H9 (cell line): ENCODE results near the gene CRYGN. TPM values are rescaled to one million over a fixed set of nuclear protein-coding genes. Genes with fewer than 3 reads are reported as not detected.
A peak's percentile ranks its signal among the peaks of the same experiment; 100 is the strongest.

ENCODE experiments used
- DNase-seq: peaks from one replicate; pipeline ENCODE4 v3.0.0-alpha.2; 2017
- H2AFZ ChIP-seq: one replicate; pipeline ENCODE4 v1.6.1; 2013; ENCODE audit warnings: mild to moderate bottlenecking, low read length, control low read depth, moderate library complexity
- H2AK5ac ChIP-seq: 2 replicates; pipeline ENCODE4 v1.6.1; 2013; ENCODE audit warnings: low read length, control low read depth, mixed read lengths; ENCODE audit not compliant: insufficient read length
- H2BK120ac ChIP-seq: one replicate; pipeline ENCODE4 v1.6.1; 2013; ENCODE audit warnings: low read depth, mild to moderate bottlenecking, low read length, control low read depth, inconsistent platforms; ENCODE audit not compliant: poor library complexity, severe bottlenecking
- H2BK12ac ChIP-seq: 2 replicates; pipeline ENCODE4 v1.6.1; 2013; ENCODE audit warnings: low read length, control low read depth, mixed read lengths, low read depth; ENCODE audit not compliant: insufficient read length
- H2BK15ac ChIP-seq: 2 replicates; pipeline ENCODE4 v1.6.1; 2013; ENCODE audit warnings: low read depth, low read length, control low read depth
- H2BK20ac ChIP-seq: one replicate; pipeline ENCODE4 v1.6.1; 2013; ENCODE audit warnings: low read depth, mild to moderate bottlenecking, low read length, control low read depth, inconsistent platforms; ENCODE audit not compliant: poor library complexity, severe bottlenecking
- H2BK5ac ChIP-seq: 2 replicates; pipeline ENCODE4 v1.6.1; 2013; ENCODE audit warnings: low read length, control low read depth, mixed read lengths; ENCODE audit not compliant: insufficient read length
- H3K14ac ChIP-seq: 2 replicates; pipeline ENCODE4 v1.6.1; 2013; ENCODE audit warnings: low read length, control low read depth; ENCODE audit not compliant: insufficient read depth
- H3K18ac ChIP-seq: 2 replicates; pipeline ENCODE4 v1.6.1; 2013; ENCODE audit warnings: low read depth, mild to moderate bottlenecking, mixed read lengths, low read length, control low read depth; ENCODE audit not compliant: insufficient read length
- H3K23ac ChIP-seq: 2 replicates; pipeline ENCODE4 v1.6.1; 2013; ENCODE audit warnings: low read length, control low read depth, mixed read lengths, low read depth; ENCODE audit not compliant: insufficient read length
- H3K23me2 ChIP-seq: 2 replicates; pipeline ENCODE4 v1.6.1; 2013; ENCODE audit warnings: low read depth, mild to moderate bottlenecking, mixed read lengths, low read length, control low read depth; ENCODE audit not compliant: insufficient read length, poor library complexity, severe bottlenecking
- H3K27ac ChIP-seq: 2 replicates; pipeline ENCODE4 v1.5.1; 2013; ENCODE audit warnings: low read length, control low read depth, mixed read lengths, low read depth; ENCODE audit not compliant: insufficient read length
- H3K27me3 ChIP-seq: 2 replicates; pipeline ENCODE4 v1.6.1; 2013; ENCODE audit warnings: low read length, control low read depth, inconsistent platforms; ENCODE audit not compliant: insufficient read depth
- H3K4ac ChIP-seq: 2 replicates; pipeline ENCODE4 v1.6.1; 2013; ENCODE audit warnings: low read depth, mild to moderate bottlenecking, control low read depth, inconsistent platforms, low read length, moderate library complexity
- H3K4me1 ChIP-seq: 2 replicates; pipeline ENCODE4 v1.6.1; 2013; ENCODE audit warnings: low read length, control low read depth, inconsistent platforms; ENCODE audit not compliant: insufficient read depth
- H3K4me2 ChIP-seq: 2 replicates; pipeline ENCODE4 v1.6.1; 2013; ENCODE audit warnings: low read length, control low read depth, mixed read lengths; ENCODE audit not compliant: insufficient read length, insufficient read depth
- H3K56ac ChIP-seq: 2 replicates; pipeline ENCODE4 v1.6.1; 2013; ENCODE audit warnings: low read depth, mild to moderate bottlenecking, mixed read lengths, low read length, control low read depth; ENCODE audit not compliant: insufficient read length
- H3K79me1 ChIP-seq: 2 replicates; pipeline ENCODE4 v1.6.1; 2013; ENCODE audit warnings: low read depth, mild to moderate bottlenecking, moderate library complexity, low read length, control low read depth, inconsistent platforms; ENCODE audit not compliant: insufficient read depth, poor library complexity, severe bottlenecking
- H3K79me2 ChIP-seq: 2 replicates; pipeline ENCODE4 v1.6.1; 2013; ENCODE audit warnings: low read length, control low read depth, inconsistent platforms; ENCODE audit not compliant: insufficient read depth
- H3K9ac ChIP-seq: 2 replicates; pipeline ENCODE4 v1.6.1; 2013; ENCODE audit warnings: low read length, control low read depth, mixed read lengths; ENCODE audit not compliant: insufficient read length; ENCODE audit errors: extremely low read depth
- H3K9me3 ChIP-seq: one replicate; pipeline ENCODE4 v1.6.1; 2013; ENCODE audit warnings: low read depth, low read length, inconsistent platforms; ENCODE audit not compliant: control insufficient read depth
- H3T11ph ChIP-seq: one replicate; pipeline ENCODE4 v1.6.1; 2013; ENCODE audit warnings: mild to moderate bottlenecking, low read length, control low read depth, inconsistent platforms
- H4K20me1 ChIP-seq: one replicate; pipeline ENCODE4 v1.6.1; 2013; ENCODE audit not compliant: control insufficient read depth, insufficient read length, insufficient read depth
- H4K5ac ChIP-seq: 2 replicates; pipeline ENCODE4 v1.6.1; 2013; ENCODE audit warnings: low read depth, mild to moderate bottlenecking, mixed read lengths, low read length, control low read depth; ENCODE audit not compliant: insufficient read length
- H4K8ac ChIP-seq: replicated peaks from 2 replicates; pipeline ENCODE4 v1.6.1; 2013; ENCODE audit warnings: low read length, control low read depth, mixed read lengths, low read depth; ENCODE audit not compliant: insufficient read length
- H4K91ac ChIP-seq: 2 replicates; pipeline ENCODE4 v1.6.1; 2013; ENCODE audit warnings: low read depth, mild to moderate bottlenecking, moderate library complexity, mixed read lengths, low read length, control low read depth; ENCODE audit not compliant: insufficient read length
- H3K27ac Mint-ChIP-seq, 3 experiments: 2 replicates in 2 of 3; 3 replicates in 1 of 3; pipeline ENCODE4 v1.8.0; 2020 to 2021; ENCODE audit warnings: mixed read lengths in 3 of 3, mild to moderate bottlenecking in 1 of 3, moderate library complexity in 1 of 3
- H3K27me3 Mint-ChIP-seq: 2 replicates; pipeline ENCODE4 v1.8.0; 2021; ENCODE audit warnings: low read depth, mild to moderate bottlenecking, moderate library complexity, mixed read lengths
- H3K36me3 Mint-ChIP-seq, 3 experiments: 2 replicates in 2 of 3; 3 replicates in 1 of 3; pipeline ENCODE4 v1.8.0; 2020 to 2021; ENCODE audit warnings: low read depth in 3 of 3, mixed read lengths in 3 of 3; ENCODE audit not compliant: insufficient read depth in 1 of 3
- H3K4me1 Mint-ChIP-seq, 2 experiments: 2 replicates each; pipeline ENCODE4 v1.8.0; 2020; ENCODE audit warnings: mixed read lengths in 2 of 2
- H3K4me3 Mint-ChIP-seq, 2 experiments: 2 replicates in 1 of 2; 3 replicates in 1 of 2; pipeline ENCODE4 v1.8.0; 2020 to 2021; ENCODE audit warnings: mild to moderate bottlenecking in 2 of 2, mixed read lengths in 2 of 2, moderate library complexity in 1 of 2
- H3K9me3 Mint-ChIP-seq, 2 experiments: 2 replicates in 1 of 2; 3 replicates in 1 of 2; pipeline ENCODE4 v1.8.0; 2020; ENCODE audit warnings: mild to moderate bottlenecking in 2 of 2, mixed read lengths in 2 of 2, moderate library complexity in 1 of 2
- WGBS: extraction: QIAGEN DNeasy Blood & Tissue Kit; methylation state at CpG from one replicate; pipeline ENCODE4 v1.1.7; 2013; ENCODE audit warnings: missing lambda C conversion rate, low lambda C conversion rate, mixed read lengths; ENCODE audit not compliant: insufficient read length; ENCODE audit errors: extremely low coverage; 5-methylcytosine and 5-hydroxymethylcytosine counted together
- total RNA-seq: library from RNA; stranded (reverse); gene quantifications from 2 replicates; pipeline ENCODE4 v1.2.1, GENCODE V29; 2021
- TF ChIP-seq, protein P1 (sequence below): fragments of 200-600 bp; sonication (generic); conservative IDR thresholded peaks from 3 replicates; pipeline ENCODE4 v1.8.0; 2021; ENCODE audit warnings: antibody characterized with exemption, mild to moderate bottlenecking

The CRYGN gene
- total RNA-seq, 1 experiment from 2014 or later: 1.8 TPM

DNA sequence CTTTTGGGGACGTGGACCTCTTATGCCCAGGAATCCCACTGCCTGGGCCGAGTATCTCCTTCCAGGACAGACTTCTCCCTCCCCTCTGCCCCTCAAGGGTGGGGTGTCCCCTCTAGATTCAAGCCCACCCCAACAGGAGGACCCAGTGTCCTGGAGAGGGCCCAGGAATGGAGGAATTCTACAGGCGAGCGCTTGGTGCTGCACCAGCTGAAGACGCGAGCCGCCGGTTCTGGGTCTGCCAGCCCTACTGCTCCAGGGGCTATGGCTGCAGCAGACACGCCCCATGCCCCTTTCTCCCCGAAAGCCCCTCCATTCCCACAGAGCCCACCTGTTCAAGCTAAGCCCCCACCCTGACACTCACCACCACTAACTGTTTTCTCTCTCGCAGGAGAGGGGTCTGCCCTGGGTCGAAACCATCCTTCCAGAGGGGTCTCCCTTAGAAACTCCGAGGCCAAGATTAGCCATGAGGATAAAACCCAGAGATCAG, 8.6 kb downstream of the CRYGN start:
- no peak overlapping the region for H4K8ac ChIP-seq
- WGBS: no CpG with 5 or more reads among the region's 13 CpGs
- H3K4me1 ChIP-seq: peaks cover 3% of the 10 kb centered on the region; the same call in 1 of the 2 replicates
- TF ChIP-seq, protein P1, sequence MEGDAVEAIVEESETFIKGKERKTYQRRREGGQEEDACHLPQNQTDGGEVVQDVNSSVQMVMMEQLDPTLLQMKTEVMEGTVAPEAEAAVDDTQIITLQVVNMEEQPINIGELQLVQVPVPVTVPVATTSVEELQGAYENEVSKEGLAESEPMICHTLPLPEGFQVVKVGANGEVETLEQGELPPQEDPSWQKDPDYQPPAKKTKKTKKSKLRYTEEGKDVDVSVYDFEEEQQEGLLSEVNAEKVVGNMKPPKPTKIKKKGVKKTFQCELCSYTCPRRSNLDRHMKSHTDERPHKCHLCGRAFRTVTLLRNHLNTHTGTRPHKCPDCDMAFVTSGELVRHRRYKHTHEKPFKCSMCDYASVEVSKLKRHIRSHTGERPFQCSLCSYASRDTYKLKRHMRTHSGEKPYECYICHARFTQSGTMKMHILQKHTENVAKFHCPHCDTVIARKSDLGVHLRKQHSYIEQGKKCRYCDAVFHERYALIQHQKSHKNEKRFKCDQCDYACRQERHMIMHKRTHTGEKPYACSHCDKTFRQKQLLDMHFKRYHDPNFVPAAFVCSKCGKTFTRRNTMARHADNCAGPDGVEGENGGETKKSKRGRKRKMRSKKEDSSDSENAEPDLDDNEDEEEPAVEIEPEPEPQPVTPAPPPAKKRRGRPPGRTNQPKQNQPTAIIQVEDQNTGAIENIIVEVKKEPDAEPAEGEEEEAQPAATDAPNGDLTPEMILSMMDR: no peak
- H3K27ac ChIP-seq: no peak overlapping the region
- no peaks in the 10 kb centered on the region for H3K79me2 ChIP-seq
- H2BK15ac ChIP-seq: no peak overlapping the region
- H3K23ac ChIP-seq: no peak overlapping the region
- H3K27me3 ChIP-seq: no peaks in the 10 kb centered on the region
- no peaks in the 10 kb centered on the region for H3K9me3 ChIP-seq
- H3K23me2 ChIP-seq: no peaks in the 10 kb centered on the region
- H3K4me2 ChIP-seq: no peak overlapping the region
- H3K9ac ChIP-seq: no peak overlapping the region
- Mint-ChIP-seq H3K27me3 (peaks cover 4% of the 10 kb centered on the region), H3K27ac (peak overlapping the region in 1 of 3 experiments; percentile 44; a peak in 1 of 7 replicates), H3K9me3 (no peaks in the 10 kb centered on the region), H3K4me3 (no peak overlapping the region), H3K4me1 (peaks cover 32 to 35% of the 10 kb centered on the region in 2 experiments), H3K36me3 (no peaks in the 10 kb centered on the region)
- H4K20me1 ChIP-seq: no peaks in the 10 kb centered on the region
- no peak overlapping the region for H2BK12ac ChIP-seq
- H2BK5ac ChIP-seq: no peak overlapping the region
- H2AK5ac ChIP-seq: no peak overlapping the region
- no peak overlapping the region for H2BK20ac ChIP-seq
- H3K18ac ChIP-seq: no peak overlapping the region
- no peak overlapping the region for H4K5ac ChIP-seq
- no peak overlapping the region for H3K4ac ChIP-seq
- no peaks in the 10 kb centered on the region for H3K79me1 ChIP-seq
- no peak overlapping the region for H2AFZ ChIP-seq
- no peak overlapping the region for H2BK120ac ChIP-seq
- H3K56ac ChIP-seq: no peak overlapping the region
- no peak overlapping the region for H4K91ac ChIP-seq
- H3K14ac ChIP-seq: no peak overlapping the region
- DNase-seq: no peak
- no peak overlapping the region for H3T11ph ChIP-seq
